22Rv1 (cell line): ENCODE data around the gene NIBAN1.

ENCODE experiments used
- CTCF ChIP-seq: fragments of 450-650 bp; IDR thresholded peaks from 2 replicates; pipeline ENCODE4 v1.5.1; 2017; ENCODE audit warnings: mild to moderate bottlenecking
- ZFX ChIP-seq: fragments of 450-650 bp; IDR thresholded peaks from 2 replicates; pipeline ENCODE4 v1.6.1; 2017; ENCODE audit warnings: antibody characterized with exemption, borderline replicate concordance

GRCh38 chr1:184972315-184973055 is 1.8 kb downstream of the NIBAN1 start:
- TF ChIP-seq CTCF, result no peak
- no peak for TF ChIP-seq ZFX
